Activated CD8-positive, alpha-beta memory T cell treated with anti-CD3 and anti-CD28 coated beads, Interleukin-2, amount 10 ng/mL, durations not matched to agents 7 days and 5 days (primary cell): ENCODE results near the gene CWC27. TPM values are rescaled to one million over a fixed set of nuclear protein-coding genes. Genes with fewer than 3 reads are reported as not detected.

Source experiments
- ATAC-seq: fragments of 150-1000 bp; cut with Tn5 transposase; one replicate; pipeline ENCODE4 v1.10.0; 2021; ENCODE audit warnings: moderate library complexity
- CTCF ChIA-PET: fragments of 350-600 bp; sonication (Branson Sonifier 250); formaldehyde crosslinking; loops from one replicate; lab custom pipeline; 2021; ENCODE audit warnings: antibody characterized with exemption; lab: Charles Lee
- DNase-seq: peaks from one replicate; pipeline ENCODE4 v3.0.0-alpha.2; 2020
- H3K27ac Mint-ChIP-seq: one replicate; pipeline ENCODE4 v1.8.0; 2021; ENCODE audit warnings: mild to moderate bottlenecking, mixed read lengths
- H3K27me3 Mint-ChIP-seq: one replicate; pipeline ENCODE4 v1.8.0; 2021; ENCODE audit warnings: mixed read lengths
- H3K36me3 Mint-ChIP-seq: one replicate; pipeline ENCODE4 v1.8.0; 2021; ENCODE audit warnings: mild to moderate bottlenecking, mixed read lengths
- H3K4me1 Mint-ChIP-seq: one replicate; pipeline ENCODE4 v1.8.0; 2021; ENCODE audit warnings: mixed read lengths
- H3K4me3 Mint-ChIP-seq: one replicate; pipeline ENCODE4 v1.8.0; 2021; ENCODE audit warnings: mild to moderate bottlenecking, moderate library complexity, mixed read lengths
- H3K9me3 Mint-ChIP-seq: one replicate; pipeline ENCODE4 v1.8.0; 2022; ENCODE audit warnings: low read depth, mixed read lengths
- total RNA-seq, 2 experiments: library from RNA; stranded (reverse); gene quantifications; one replicate each; pipeline ENCODE4 v1.2.3, GENCODE V29; 2021

Gene CWC27
- total RNA-seq, 2 experiments from 2014 or later: 24.2 to 27.0 TPM

- Mint-ChIP-seq H3K27ac (peak overlapping the region; percentile 43), H3K4me1 (peaks cover 32% of the 10 kb centered on the region), H3K36me3 (peaks cover 13% of the 10 kb centered on the region), H3K9me3 (no peaks in the 10 kb centered on the region), H3K27me3 (no peaks in the 10 kb centered on the region), H3K4me3 (no peak overlapping the region)
- no peak for ATAC-seq
- DNase-seq: no peak
- CTCF ChIA-PET: interaction anchor here (0.8 kb wide), 1 partner anchor 124 kb away, joined by 3 read pairs; no protein-coding TSS in a partner anchor
Measured at GRCh38 chr5:64765804-64766504, 2.8 kb upstream of the CWC27 start.

DNA sequence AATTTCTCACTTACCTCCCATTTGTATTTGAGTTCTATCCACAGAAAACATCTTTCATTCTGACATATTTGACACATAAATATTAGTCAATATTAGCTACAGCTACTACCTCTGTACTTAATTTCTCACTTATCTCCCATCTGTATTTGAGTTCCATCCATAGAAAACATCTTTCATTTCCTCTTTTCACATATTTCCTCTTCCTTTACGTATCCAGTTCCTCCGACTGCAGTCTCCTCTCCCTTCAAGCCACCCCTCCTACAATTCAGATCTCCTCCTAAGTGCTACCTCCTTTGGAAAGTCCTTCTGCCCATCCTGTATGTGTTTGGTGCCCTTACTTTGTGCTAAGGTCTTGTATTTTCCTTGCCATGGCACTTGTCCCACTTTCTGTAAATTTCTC, 1.8 kb upstream of the CWC27 start:
- no peaks in the 10 kb centered on the region for H3K9me3 Mint-ChIP-seq
- no peaks in the 10 kb centered on the region for H3K27me3 Mint-ChIP-seq
- DNase-seq (no peak), ATAC-seq (no peak)
- H3K27ac Mint-ChIP-seq: peak overlapping the region; percentile 29
- H3K4me3 Mint-ChIP-seq: peak overlapping the region; percentile 96
- CTCF ChIA-PET: interaction anchor here (2.8 kb wide), 1 partner anchor 17 kb away, joined by 21 read pairs; no protein-coding TSS in a partner anchor
- H3K4me1 Mint-ChIP-seq: peaks cover 34% of the 10 kb centered on the region
- peaks cover 10% of the 10 kb centered on the region for H3K36me3 Mint-ChIP-seq

DNA sequence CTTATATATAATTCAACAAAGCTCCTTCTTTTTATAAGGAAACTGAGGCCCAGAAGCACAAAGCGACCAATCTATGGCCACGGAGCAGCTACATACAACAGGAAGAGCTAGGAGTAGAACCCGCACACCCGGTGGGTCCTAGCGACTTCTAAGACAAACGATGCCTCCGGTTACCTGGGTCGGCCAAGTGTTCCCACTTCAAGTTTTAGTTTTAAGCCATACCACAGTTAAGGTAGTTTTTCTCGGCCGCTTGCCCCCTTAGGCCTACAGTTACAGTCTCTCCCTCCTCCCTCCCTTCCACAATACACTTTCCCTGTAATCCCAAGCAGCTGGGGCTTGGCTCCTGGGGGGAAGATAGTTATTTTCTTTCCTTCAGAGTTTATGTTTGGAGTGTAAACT, 772 bp upstream of the CWC27 start:
- ATAC-seq (peak; percentile 10), DNase-seq (peak; percentile 43)
- Mint-ChIP-seq H3K36me3 (peaks cover 9% of the 10 kb centered on the region), H3K4me3 (peak overlapping the region; percentile 96), H3K27ac (peak overlapping the region; percentile 95), H3K27me3 (no peaks in the 10 kb centered on the region), H3K9me3 (no peaks in the 10 kb centered on the region), H3K4me1 (peaks cover 35% of the 10 kb centered on the region)
- CTCF ChIA-PET: interaction anchor here (1.2 to 2.8 kb wide), 4 partner anchors 11 to 43 kb away, joined by 3 to 21 read pairs (median 3); no protein-coding TSS in a partner anchor

GRCh38 chr5:64769855-64770254, 1.1 kb downstream of the CWC27 start:
- no peaks in the 10 kb centered on the region for H3K9me3 Mint-ChIP-seq
- peak overlapping the region; percentile 95 for H3K27ac Mint-ChIP-seq
- peaks cover 6% of the 10 kb centered on the region for H3K36me3 Mint-ChIP-seq
- DNase-seq (no peak), ATAC-seq (no peak)
- peak overlapping the region; percentile 96 for H3K4me3 Mint-ChIP-seq
- CTCF ChIA-PET: interaction anchor here (1.5 kb wide), 1 partner anchor 713 kb away, joined by 3 read pairs; no protein-coding TSS in a partner anchor
- H3K4me1 Mint-ChIP-seq: peaks cover 45% of the 10 kb centered on the region
- no peaks in the 10 kb centered on the region for H3K27me3 Mint-ChIP-seq

DNA sequence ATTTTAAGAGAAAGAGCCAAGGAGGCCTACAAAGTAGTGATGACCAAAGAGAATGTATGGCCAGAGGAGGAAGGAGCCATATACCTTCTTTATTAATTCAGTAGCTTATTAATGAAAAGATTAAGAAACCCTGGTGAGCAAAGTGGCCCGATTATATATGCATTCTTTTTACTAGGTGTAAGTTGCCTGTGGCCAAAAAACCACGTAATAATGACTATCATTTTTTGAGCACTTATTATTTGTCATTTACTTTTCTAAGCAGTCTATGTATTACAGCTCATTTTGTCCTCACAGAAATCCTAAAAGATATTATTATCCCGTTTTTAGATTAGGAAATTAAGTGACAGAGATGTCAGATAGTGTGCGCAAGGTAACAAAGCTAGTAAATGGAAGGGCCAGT, 3.0 kb downstream of the CWC27 start:
- CTCF ChIA-PET: interaction anchor here (0.9 kb wide), 1 partner anchor 11 kb away, joined by 3 read pairs; no protein-coding TSS in a partner anchor
- Mint-ChIP-seq H3K27ac (no peak overlapping the region), H3K9me3 (no peaks in the 10 kb centered on the region), H3K4me3 (no peak overlapping the region), H3K27me3 (no peaks in the 10 kb centered on the region), H3K4me1 (peaks cover 40% of the 10 kb centered on the region), H3K36me3 (peaks cover 12% of the 10 kb centered on the region)
- ATAC-seq (no peak), DNase-seq (no peak)

GRCh38 chr5:64773533-64773932, 4.8 kb downstream of the CWC27 start:
- DNase-seq: no peak
- no peaks in the 10 kb centered on the region for H3K9me3 Mint-ChIP-seq
- CTCF ChIA-PET: no interaction called here
- H3K36me3 Mint-ChIP-seq: peaks cover 9% of the 10 kb centered on the region
- H3K27ac Mint-ChIP-seq: no peak overlapping the region
- no peaks in the 10 kb centered on the region for H3K27me3 Mint-ChIP-seq
- H3K4me1 Mint-ChIP-seq: peaks cover 33% of the 10 kb centered on the region
- no peak overlapping the region for H3K4me3 Mint-ChIP-seq
- ATAC-seq: no peak

GRCh38 chr5:64775291-64775690, 6.6 kb downstream of the CWC27 start:
- CTCF ChIA-PET: interaction anchor here (2.3 kb wide), 1 partner anchor 9 kb away, joined by 9 read pairs; no protein-coding TSS in a partner anchor
- Mint-ChIP-seq H3K9me3 (no peaks in the 10 kb centered on the region), H3K27me3 (no peaks in the 10 kb centered on the region), H3K4me1 (peaks cover 23% of the 10 kb centered on the region), H3K4me3 (no peak overlapping the region), H3K36me3 (peaks cover 16% of the 10 kb centered on the region), H3K27ac (no peak overlapping the region)
- DNase-seq: no peak
- no peak for ATAC-seq

DNA sequence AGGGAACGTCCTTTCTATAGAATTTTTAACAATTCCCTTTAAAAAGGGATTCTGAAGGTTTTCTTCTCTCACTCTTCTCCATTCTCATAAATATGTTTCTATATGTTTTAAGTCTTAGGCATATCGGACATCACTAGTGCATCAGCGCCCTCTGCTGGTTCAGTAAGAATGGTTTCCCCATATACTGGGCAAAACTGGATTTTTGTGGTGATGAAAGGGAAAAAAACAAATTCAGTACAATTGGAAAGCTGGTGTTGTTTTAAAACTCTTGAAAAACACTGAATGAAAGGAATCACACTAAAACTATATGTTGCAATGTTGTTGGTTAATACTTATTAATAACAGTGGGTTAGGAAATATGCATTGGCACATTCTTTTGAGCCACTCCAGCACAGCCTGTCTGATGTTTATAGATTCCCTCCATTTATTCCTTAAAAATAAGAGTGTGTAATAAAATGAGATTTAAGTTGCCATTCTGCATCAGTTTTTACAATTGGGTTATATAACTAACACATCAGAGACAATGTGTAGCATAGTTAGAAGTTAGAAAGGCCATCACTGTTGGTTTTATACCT, 15.8 kb downstream of the CWC27 start:
- Mint-ChIP-seq H3K4me3 (no peak overlapping the region), H3K27ac (no peak overlapping the region), H3K36me3 (peaks cover 17% of the 10 kb centered on the region), H3K4me1 (peaks cover 10% of the 10 kb centered on the region), H3K27me3 (no peaks in the 10 kb centered on the region), H3K9me3 (no peaks in the 10 kb centered on the region)
- CTCF ChIA-PET: interaction anchor here (0.6 to 5.7 kb wide), 8 partner anchors 9 to 153 kb away, joined by 3 to 41 read pairs (median 3); partner anchors contain the start of genes CWC27 and SREK1IP1
- peak; percentile 80 for DNase-seq
- ATAC-seq: peak; percentile 68

DNA sequence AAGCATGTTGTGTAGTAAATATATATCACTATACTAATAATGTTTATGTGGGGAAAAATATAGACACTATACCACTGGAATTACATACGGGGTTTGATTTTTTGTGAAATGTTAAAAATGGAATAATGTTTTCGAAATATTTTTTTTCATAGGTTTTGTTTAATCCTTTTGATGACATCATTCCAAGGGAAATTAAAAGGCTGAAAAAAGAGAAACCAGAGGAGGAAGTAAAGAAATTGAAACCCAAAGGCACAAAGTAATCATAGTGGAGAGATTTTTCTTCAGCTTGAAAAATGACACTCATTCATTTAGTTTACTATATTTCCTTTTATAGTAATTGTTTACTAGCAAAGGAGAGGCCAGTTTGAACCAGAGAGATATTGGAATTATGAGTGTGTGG, 17.6 kb downstream of the CWC27 start:
- H3K9me3 Mint-ChIP-seq: no peaks in the 10 kb centered on the region
- no peak overlapping the region for H3K27ac Mint-ChIP-seq
- H3K27me3 Mint-ChIP-seq: no peaks in the 10 kb centered on the region
- ATAC-seq (no peak), DNase-seq (no peak)
- CTCF ChIA-PET: interaction anchor here (1.2 to 5.7 kb wide), 2 partner anchors 151 to 155 kb away, joined by 3 to 41 read pairs; no protein-coding TSS in a partner anchor
- peaks cover 20% of the 10 kb centered on the region for H3K4me1 Mint-ChIP-seq
- peaks cover 14% of the 10 kb centered on the region for H3K36me3 Mint-ChIP-seq
- H3K4me3 Mint-ChIP-seq: no peak overlapping the region

DNA sequence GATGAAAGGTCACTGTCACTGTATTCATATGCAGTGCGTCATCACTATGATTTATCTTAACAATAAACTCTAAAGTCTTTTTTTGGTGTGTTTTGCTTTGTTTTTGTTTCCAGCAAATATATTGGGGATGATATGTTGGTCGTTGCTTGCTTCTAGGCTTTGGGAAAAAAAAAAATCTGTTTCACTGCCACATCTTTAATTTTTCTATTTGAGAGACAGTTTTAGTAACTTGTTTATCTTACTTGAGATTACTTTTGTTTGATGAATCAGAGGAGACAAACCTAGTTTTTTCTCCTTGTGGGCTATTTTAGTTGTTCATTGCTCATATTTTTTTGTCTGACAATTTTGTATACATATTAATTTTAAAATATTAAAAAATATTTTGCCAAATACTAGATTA, 19.4 kb downstream of the CWC27 start:
- peaks cover 20% of the 10 kb centered on the region for H3K4me1 Mint-ChIP-seq
- H3K36me3 Mint-ChIP-seq: peaks cover 21% of the 10 kb centered on the region
- no peak for ATAC-seq
- no peaks in the 10 kb centered on the region for H3K27me3 Mint-ChIP-seq
- no peak overlapping the region for H3K4me3 Mint-ChIP-seq
- H3K9me3 Mint-ChIP-seq: no peaks in the 10 kb centered on the region
- CTCF ChIA-PET: interaction anchor here (1.1 kb wide), 1 partner anchor 153 kb away, joined by 6 read pairs; no protein-coding TSS in a partner anchor
- no peak overlapping the region for H3K27ac Mint-ChIP-seq
- no peak for DNase-seq

DNA sequence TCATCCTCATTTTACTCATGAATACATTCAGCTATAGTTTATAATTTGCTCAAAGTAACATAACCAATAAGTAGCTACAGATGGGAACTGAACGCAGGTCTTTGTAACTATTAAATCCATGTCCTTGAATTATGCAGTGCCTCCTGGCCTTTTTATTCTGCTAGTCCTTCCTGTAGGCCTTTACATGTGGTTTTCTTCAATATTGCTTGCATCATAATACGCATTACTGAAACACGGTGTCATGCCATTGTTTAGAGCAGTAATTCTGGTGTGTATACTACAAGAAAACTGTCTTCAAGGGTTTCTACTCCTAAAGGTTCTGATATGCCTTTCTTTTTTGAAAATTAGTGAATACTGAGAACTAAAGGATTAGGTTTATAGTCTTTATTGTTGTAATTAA, 20.7 kb downstream of the CWC27 start:
- peaks cover 21% of the 10 kb centered on the region for H3K36me3 Mint-ChIP-seq
- ATAC-seq (no peak), DNase-seq (no peak)
- H3K4me1 Mint-ChIP-seq: peaks cover 20% of the 10 kb centered on the region
- H3K4me3 Mint-ChIP-seq: no peak overlapping the region
- no peak overlapping the region for H3K27ac Mint-ChIP-seq
- no peaks in the 10 kb centered on the region for H3K9me3 Mint-ChIP-seq
- CTCF ChIA-PET: no interaction called here
- H3K27me3 Mint-ChIP-seq: no peaks in the 10 kb centered on the region

DNA sequence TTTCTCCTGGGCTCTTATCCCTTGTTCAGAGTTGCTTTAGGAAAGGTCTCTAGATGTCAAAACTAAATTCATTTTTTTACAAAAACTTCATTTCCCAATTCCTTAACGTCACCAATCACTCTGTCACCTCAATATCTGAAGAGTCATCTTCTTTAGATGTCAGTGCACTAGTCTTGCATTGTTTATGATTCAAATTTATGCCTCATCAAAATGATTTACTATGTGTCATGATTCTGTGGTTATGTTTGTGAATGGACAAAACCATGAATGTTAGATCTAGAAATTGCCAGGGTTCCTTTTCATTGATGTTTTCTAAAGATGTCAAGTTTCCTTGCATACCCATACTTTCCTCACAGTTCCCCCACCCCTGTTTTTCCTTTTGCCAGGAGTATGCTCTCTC, 21.5 kb downstream of the CWC27 start:
- Mint-ChIP-seq H3K4me1 (peaks cover 20% of the 10 kb centered on the region), H3K36me3 (peaks cover 19% of the 10 kb centered on the region), H3K27ac (no peak overlapping the region), H3K9me3 (no peaks in the 10 kb centered on the region), H3K27me3 (no peaks in the 10 kb centered on the region), H3K4me3 (no peak overlapping the region)
- CTCF ChIA-PET: no interaction called here
- ATAC-seq (peak; percentile 33), DNase-seq (no peak)

GRCh38 chr5:64792469-64792868, 23.7 kb downstream of the CWC27 start:
- ATAC-seq (no peak), DNase-seq (no peak)
- Mint-ChIP-seq H3K4me3 (no peak overlapping the region), H3K27ac (no peak overlapping the region), H3K27me3 (no peaks in the 10 kb centered on the region), H3K36me3 (peaks cover 18% of the 10 kb centered on the region), H3K4me1 (peaks cover 20% of the 10 kb centered on the region), H3K9me3 (no peaks in the 10 kb centered on the region)
- CTCF ChIA-PET: interaction anchor here (0.9 kb wide), 1 partner anchor 691 kb away, joined by 3 read pairs; no protein-coding TSS in a partner anchor
